ENCODE data around the gene SRGAP2B.
A peak's percentile ranks its signal among the peaks of the same experiment; 100 is the strongest.
"Not testable (repeated sequence)": the region's sequence is repeated elsewhere in the genome, so short reads cannot be mapped to it uniquely, and the experiment has no call there.

SRGAP2B gene

DNA sequence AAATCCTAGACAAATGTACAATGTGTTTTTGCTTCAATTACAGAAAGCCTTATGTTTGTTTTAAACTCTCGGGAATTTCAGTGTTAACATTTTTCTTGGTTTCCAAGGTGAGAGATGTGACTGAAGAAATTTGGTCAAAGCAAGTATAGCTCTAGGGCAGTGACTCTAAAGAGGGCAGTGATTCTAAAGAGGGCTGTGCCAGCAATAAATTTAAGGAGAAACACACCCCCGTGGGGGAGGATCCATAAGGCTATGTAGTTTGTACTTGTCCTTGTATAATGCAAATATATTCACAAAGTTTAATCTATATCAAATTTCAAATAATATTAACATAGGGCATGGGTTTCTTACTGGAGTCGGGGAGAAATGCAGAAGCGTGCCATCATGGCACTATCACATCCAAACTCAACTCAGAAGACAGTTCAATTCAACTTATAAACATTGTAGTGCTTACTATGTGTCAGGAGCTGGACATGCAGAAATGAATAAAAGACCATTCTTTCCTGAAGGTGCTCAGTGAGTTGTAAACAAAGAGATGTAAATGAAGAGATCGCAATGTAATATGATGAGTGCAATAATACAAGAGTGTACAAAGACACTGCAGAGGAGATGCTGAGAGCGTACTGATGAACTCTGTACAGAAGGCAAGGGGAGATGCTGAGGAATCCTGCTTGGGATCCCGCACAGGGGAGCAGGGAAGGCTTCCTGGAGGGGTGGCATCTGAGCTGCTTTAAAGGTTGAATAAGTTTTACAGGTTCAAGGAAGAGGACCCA, 12.5 kb downstream of the SRGAP2B start:
- not testable (repeated sequence) for DNase-seq (ENCODE audit: low read depth)

GRCh38 chr1:145080193-145080592, 14.9 kb downstream of the SRGAP2B start:
- not testable (repeated sequence) for DNase-seq (ENCODE audit: low read depth)

- peak; percentile 17 for DNase-seq (ENCODE audit: low read depth)
Observed at GRCh38 chr1:145079737-145080136, 15.4 kb downstream of the SRGAP2B start.

DNA sequence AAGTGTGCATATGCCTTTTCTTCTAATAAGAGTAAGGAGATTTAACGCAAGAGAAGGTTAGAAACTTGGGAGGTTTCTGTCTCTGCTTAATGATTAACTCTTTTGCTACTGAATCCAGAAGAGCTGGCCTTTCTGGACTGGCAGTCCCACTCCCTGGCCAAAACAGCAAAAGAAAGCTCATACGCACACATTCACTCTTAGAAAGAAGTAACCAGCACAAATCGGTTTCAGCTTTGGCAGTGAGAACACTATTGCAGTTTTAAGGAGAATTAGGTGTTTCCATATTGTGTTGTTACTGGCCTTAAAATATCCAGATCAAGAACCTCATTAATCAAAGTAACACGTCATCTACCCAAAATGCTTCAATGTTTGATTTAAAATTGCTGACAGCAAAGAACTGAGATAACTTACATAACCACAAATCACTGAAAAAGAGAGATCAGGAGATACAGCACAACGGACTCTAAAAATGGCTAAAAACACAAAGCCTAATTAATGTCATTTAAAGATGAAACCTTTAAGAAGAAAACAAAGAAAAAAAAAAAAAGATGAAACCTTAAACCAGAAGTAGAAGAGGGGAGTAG, 16.2 kb downstream of the SRGAP2B start:
- not testable (repeated sequence) for DNase-seq (ENCODE audit: low read depth)

- not testable (repeated sequence) for DNase-seq (ENCODE audit: low read depth)
Observed at GRCh38 chr1:145077872-145078786, 17.0 kb downstream of the SRGAP2B start.

DNA sequence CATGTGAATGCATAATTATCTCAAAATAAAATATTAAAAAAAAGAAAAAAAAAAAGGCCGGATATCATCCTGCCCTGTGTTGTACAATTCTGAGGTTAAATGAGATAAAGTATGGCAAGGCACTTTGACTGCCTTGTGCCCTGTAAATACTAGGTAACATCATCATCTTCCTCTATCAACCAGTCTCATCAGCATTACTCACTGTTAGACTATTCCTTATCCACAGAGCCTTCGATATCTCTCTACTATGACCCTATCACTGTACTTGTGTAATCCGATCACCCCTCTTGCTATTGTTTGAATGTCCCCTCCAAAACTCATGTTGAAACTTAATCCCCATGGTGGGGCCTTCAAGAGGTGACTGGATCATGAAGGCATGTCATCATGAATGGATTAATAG, 18.3 kb downstream of the SRGAP2B start:
- DNase-seq (ENCODE audit: low read depth): not testable (repeated sequence)

DNA sequence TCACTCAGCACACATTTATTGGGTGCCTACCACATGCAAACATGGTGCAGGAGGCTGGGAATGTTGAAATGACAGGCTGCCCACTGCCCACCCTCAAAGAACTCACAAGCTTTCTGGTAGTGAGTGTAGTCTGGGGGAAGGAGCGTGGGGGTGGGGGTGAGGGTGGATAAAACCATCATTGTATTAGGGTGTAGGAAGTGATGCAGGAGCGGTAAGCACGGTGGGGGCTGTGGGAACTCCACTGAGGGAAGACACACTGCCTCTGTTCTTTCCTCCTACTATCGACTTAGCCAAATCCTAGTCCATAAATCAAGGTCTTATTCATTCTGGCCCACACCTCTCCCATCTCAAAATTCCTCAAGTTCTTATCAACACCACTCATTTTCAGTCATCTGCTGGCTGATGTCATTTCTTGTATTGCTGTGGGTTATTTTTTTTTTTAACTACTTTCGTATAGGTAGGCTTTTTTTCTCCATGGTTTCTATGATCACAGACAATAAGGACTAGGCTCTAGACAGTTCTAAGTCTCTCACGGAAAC, 21.0 kb downstream of the SRGAP2B start:
- DNase-seq (ENCODE audit: low read depth): not testable (repeated sequence)

DNA sequence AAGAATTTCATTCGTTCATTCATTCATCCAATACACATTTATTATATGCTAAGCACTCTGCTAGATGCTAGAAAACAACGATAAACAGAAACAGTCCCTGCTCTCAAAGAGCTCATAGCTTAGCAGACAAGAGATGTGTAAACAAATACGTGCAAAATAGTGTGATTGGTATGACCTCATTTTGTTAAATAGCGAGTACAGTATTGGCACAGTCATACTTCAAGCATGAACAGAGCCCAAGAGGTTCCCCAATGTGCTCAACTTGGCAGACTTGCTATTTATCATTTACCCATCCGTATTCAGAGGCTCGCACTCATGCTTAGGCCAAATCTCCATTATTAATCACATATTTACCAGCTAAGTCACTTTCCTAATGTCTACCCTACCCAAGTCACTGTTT, 23.6 kb downstream of the SRGAP2B start:
- DNase-seq (ENCODE audit: low read depth): not testable (repeated sequence)

DNA sequence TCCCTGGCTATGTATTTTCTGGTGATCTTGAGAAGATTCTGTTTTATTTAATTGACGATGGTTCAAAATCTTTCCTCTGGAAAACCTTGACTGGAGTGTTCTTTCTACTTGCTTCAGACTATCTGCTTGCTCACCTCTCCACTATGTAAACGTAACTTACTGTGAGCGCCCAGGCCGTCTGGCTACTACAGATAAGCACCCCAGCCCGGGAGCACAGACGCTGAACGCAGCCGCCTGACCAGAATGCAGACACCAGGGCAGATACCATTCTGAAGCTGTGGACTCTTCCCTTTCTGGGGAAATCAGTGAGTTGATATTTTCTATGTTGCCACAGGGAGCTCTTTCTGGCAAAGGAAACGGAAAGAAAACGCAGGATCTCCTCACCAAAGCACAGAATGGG, 28.6 kb downstream of the SRGAP2B start:
- not testable (repeated sequence) for DNase-seq (ENCODE audit: low read depth)

DNA sequence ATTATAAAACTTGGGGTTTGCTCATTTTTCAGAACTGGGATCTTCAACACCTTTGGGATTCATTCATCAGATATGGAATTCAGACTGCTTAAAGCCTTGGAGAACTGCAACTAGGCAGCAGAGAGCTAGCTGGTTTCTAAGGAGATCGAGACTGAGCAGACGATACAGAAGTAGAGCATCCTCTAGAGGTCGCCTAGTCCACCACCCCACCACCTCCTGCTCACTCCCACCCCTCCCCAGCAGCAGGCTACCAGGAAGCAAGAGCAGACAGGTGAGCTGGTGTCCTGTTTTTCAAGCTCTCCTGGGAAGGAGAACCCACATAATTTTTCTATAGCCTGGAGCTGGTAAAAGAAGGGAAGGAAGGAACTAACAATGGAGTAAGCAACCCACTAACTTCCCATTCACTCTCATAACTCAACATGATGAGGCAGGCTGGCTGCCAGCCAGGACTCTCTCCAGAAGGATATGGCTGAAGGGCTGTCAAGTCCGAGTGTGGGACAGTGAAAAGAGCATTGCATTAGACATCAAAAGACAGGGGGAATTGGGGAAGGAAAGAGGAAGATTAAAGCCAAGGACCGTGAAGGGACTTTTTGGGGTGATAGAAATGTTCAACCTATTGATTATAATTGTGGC, 29.8 kb downstream of the SRGAP2B start:
- DNase-seq (ENCODE audit: low read depth): not testable (repeated sequence)

DNA sequence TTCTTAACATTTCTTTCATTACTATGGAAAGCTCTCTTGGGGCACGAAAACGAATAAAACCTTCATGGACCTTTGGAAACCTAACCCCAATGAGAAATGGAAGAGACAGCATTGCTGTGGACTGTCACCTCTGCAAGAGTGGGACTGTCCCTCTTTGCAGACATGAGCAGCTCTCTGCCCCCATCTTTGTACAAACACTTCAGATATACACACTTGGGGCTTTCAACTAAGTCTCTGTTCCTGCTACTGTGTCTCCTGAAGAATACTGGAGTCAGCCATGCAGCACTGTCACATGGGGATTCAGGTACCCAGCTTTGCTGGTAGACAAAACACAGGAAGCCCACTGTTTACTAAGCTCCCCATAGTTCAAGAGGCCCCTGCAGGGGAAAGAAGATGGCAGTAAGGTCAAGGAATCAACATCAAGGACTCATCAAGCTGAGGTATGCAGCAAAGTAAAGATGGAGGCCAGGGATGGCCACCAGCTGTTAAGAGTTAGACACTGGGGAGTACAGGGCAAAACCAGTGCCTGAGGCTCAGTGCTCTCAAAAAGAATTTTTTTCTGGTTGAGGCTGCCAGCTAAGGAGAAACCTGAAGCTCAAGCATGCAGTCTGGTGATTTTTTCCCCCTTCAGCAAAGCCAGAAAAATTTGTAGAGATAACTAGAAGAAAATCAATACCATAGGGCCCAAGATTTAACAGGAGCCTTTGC, 31.0 kb downstream of the SRGAP2B start:
- DNase-seq (ENCODE audit: low read depth): not testable (repeated sequence)

DNA sequence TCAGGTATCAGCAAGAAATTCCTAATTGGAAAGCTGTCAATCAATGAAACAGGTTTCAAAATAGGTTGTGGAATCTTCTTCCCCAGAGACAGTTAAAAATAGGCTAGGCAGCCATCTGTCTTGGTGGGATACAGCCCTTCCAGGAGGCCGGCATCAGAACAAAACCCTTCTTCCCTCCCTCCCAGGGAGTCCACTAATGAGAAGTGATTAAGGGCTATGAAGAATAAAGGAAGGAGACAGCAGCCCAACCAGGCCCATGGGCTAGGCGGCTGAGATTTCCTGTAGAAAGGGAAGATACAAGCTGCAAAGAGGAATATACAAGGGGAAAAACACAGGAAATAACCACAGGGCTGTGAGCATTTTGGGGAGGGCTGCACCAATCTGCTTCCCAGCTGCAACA, 31.8 kb downstream of the SRGAP2B start:
- DNase-seq (ENCODE audit: low read depth): not testable (repeated sequence)

GRCh38 chr1:145058184-145058583, 36.9 kb downstream of the SRGAP2B start:
- not testable (repeated sequence) for DNase-seq (ENCODE audit: low read depth)

- not testable (repeated sequence) for DNase-seq (ENCODE audit: low read depth)
Observed at GRCh38 chr1:145055217-145055760, 39.8 kb downstream of the SRGAP2B start.

GRCh38 chr1:145053428-145053827, 41.7 kb downstream of the SRGAP2B start:
- not testable (repeated sequence) for DNase-seq (ENCODE audit: low read depth)

GRCh38 chr1:145052019-145052776, 42.9 kb downstream of the SRGAP2B start:
- DNase-seq (ENCODE audit: low read depth): not testable (repeated sequence)

GRCh38 chr1:145048181-145048856, 46.8 kb downstream of the SRGAP2B start:
- DNase-seq (ENCODE audit: low read depth): not testable (repeated sequence)

DNA sequence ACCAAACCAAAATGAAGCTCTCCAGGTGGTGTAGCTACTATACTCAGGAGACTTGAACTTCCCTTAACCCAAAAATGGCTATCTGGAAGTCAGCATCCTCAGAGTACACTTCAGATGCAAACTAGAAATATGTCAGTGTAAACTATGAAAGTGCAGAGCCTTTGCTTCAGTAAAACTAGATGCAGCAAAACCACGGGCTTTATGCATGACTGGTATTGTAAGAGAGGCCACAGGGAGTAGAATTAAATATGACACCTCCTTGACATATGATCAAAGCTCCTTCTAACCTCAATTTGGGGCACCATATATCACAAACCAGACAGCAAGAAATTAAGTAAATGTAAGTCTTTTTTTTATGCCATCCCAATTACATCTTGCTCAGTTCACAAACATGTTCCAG, 47.6 kb downstream of the SRGAP2B start:
- DNase-seq (ENCODE audit: low read depth): not testable (repeated sequence)

DNA sequence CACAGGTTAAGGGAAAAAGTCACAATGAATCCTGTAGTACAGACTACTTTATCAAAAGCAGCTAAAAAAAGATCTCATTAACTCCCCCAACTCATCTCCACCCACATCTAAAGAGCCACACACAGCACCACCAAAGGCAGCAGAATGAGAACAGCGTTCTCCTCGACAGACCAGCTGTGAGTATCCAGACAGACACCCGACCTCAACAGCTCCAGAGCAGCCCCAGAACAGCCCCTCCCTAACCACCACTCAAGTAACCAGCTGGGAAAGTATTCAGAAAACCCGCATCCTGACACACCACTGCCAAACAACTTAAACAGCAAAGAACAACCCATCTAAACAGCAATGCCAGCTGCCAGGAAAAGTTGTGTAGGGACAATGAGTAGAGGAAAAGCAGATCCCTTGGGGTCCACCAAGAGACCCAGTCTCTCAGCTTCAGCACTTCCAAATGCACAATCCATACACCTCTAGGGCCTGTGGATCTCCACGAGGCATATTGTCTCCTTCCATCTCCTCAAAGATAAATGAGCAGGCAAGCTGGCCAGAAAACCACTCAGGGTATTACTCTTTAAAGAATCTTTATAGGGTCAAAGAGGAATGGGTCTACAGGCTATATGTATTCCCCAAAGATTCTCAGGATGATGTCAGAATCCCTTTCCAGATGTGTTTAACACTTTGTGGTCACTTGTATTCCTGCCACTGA, 49.4 kb downstream of the SRGAP2B start:
- not testable (repeated sequence) for DNase-seq (ENCODE audit: low read depth)

All from CMK (cell line).